Panc1 (cell line): ENCODE results near the gene HAL. TPM values are rescaled to one million over a fixed set of nuclear protein-coding genes. Genes with fewer than 3 reads are reported as not detected.
A peak's percentile ranks its signal among the peaks of the same experiment; 100 is the strongest.

Source experiments
- ATAC-seq: fragments of 200-7000 bp; cut with Tn5 transposase; 2 replicates; pipeline ENCODE4 v1.9.1; 2020; ENCODE audit warnings: mild to moderate bottlenecking, moderate library complexity
- BruUV-seq: library from RNA; stranded (reverse); fragments of 400-500 nt; replicated peaks from 2 replicates; lab custom pipeline; 2021; lab: Mats Ljungman, UMichigan
- CTCF ChIA-PET: fragments of 300-600 bp; sonication (Branson Sonifier 250); formaldehyde crosslinking; loops from one replicate; lab custom pipeline; 2022; ENCODE audit warnings: antibody characterized with exemption; lab: Charles Lee
- POLR2A ChIA-PET: fragments of 300-600 bp; sonication (Branson Sonifier 250); formaldehyde crosslinking; loops from one replicate; lab custom pipeline; 2022; ENCODE audit warnings: antibody characterized with exemption; lab: Charles Lee
- DNase-seq: peaks from one replicate; pipeline ENCODE4 v3.0.0-alpha.2; 2010; ENCODE audit warnings: low read depth, low spot score
- H3K27ac ChIP-seq: 2 replicates; pipeline ENCODE4 v1.5.1; 2011; ENCODE audit warnings: mild to moderate bottlenecking, low read length, inconsistent platforms
- H3K27me3 ChIP-seq: fragments of 200-500 bp; sonication (Bioruptor generic); 2 replicates; pipeline ENCODE4 v1.6.0; 2014; ENCODE audit warnings: low read length, inconsistent platforms; ENCODE audit not compliant: control insufficient read depth, insufficient read depth
- H3K36me3 ChIP-seq: fragments of 200-500 bp; sonication (Bioruptor generic); 2 replicates; pipeline ENCODE4 v1.5.1; 2014; ENCODE audit warnings: inconsistent platforms, mild to moderate bottlenecking, low read length, moderate library complexity; ENCODE audit not compliant: control insufficient read depth, insufficient read depth
- H3K4me1 ChIP-seq: 2 replicates; pipeline ENCODE4 v1.5.1; 2011; ENCODE audit warnings: inconsistent platforms, mild to moderate bottlenecking, low read length, moderate library complexity; ENCODE audit not compliant: control insufficient read depth, insufficient read depth
- H3K4me3 ChIP-seq, 2 experiments: 2 replicates each; pipeline ENCODE4 v1.5.1; 2011 to 2012; ENCODE audit warnings: low read depth in 2 of 2, low read length in 2 of 2, mild to moderate bottlenecking in 2 of 2, inconsistent platforms in 1 of 2, moderate library complexity in 1 of 2
- H3K9me3 ChIP-seq: fragments of 200-500 bp; sonication (Bioruptor generic); 2 replicates; pipeline ENCODE4 v1.5.1; 2014; ENCODE audit warnings: low read depth, mild to moderate bottlenecking, inconsistent platforms, low read length, moderate library complexity; ENCODE audit not compliant: control insufficient read depth, insufficient read depth
- CTCF ChIP-seq: fragments of 450-650 bp; IDR thresholded peaks from 2 replicates; pipeline ENCODE4 v1.5.1; 2017; ENCODE audit warnings: mild to moderate bottlenecking
- POLR2AphosphoS5 ChIP-seq: IDR thresholded peaks from 2 replicates; pipeline ENCODE4 v1.6.1; 2012; ENCODE audit warnings: mild to moderate bottlenecking, low read depth, low read length, moderate library complexity
- SIN3A ChIP-seq: IDR thresholded peaks from 2 replicates; pipeline ENCODE4 v1.6.1; 2012; ENCODE audit warnings: low read depth, mild to moderate bottlenecking, low read length, moderate library complexity, borderline replicate concordance; ENCODE audit not compliant: insufficient read depth
- TCF7L2 ChIP-seq: IDR thresholded peaks from 2 replicates; pipeline ENCODE4 v1.6.1; 2011; ENCODE audit warnings: mild to moderate bottlenecking, low read depth, low read length, inconsistent platforms
- in situ Hi-C: cut with HindIII; loops from 2 replicates; pipeline ENCODE4 v1.10.0; 2016; ENCODE audit warnings: low sequenced_read_pairs, low pct_unique_long_range_greater_than_20kb
- intact Hi-C: fragments of 100-400 bp; cut with micrococcal nuclease; formaldehyde crosslinking; loops from one replicate; pipeline ENCODE4 v1.10.0; 2022; ENCODE audit not compliant: unreplicated experiment
- total RNA-seq: library from RNA; stranded (reverse); gene quantifications from one replicate; pipeline ENCODE4 v1.2.1, GENCODE V29; 2021; ENCODE audit not compliant: unreplicated experiment
- TF ChIP-seq, protein P1 (sequence below), 2 experiments: IDR thresholded peaks; 2 replicates each; pipeline ENCODE4 v1.6.1; 2011 to 2012; ENCODE audit warnings: low read depth in 2 of 2, control low read depth in 1 of 2, low read length in 1 of 2, mild to moderate bottlenecking in 1 of 2, moderate library complexity in 1 of 2; ENCODE audit not compliant: insufficient read depth in 1 of 2

HAL gene
- total RNA-seq, 1 experiment from 2014 or later: 0.08 TPM

DNA sequence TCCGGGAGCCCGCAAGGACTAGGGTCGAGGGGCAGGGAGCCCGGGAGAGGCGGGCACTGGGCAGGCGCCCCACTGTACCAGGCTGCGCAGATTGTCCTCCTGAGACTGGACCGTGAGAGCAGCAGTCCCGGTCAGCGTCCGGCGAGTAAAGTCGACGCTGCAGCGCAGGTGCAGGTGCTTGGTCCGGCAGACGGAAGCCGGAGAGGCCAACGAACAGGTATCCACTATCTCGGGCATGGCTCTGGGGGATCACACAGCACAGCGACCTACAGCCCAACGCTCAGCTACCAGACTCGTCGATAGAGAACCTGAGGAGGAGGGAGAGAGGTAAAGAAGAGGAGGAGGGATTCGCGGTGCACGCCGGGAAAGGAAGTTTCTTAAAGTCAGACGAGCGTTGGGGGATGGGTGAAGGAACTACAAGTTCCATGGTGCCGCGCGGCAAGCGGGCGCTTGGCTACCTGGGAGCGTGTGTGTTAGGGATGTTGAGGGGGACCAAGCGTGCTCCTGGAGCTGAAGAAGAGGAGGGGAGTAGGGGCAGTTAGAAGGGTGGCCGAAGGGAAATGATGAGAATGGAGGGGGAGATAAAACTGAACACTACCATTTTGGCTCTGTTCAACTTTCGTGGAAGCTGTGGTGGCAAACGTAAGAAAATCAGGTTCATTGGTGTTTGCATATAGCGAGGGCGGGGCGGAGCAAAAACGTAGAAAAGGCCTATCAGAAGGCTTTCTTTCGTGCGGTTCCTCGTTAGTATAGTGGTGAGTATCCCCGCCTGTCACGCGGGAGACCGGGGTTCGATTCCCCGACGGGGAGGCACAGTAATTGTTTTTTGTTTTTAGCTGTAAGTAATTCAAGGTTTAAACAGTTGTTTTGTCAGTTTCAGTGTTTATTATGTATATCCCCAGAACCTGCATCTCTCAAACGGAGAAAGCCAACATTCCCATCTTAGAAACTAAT, 39.4 kb upstream of the HAL start, which contains the start of gene LTA4H:
LTA4H (minus strand) TSS at position 305 of the 954 bp plus-strand sequence; CDS start at position 237, 68 bp downstream.
- H3K4me3 ChIP-seq: peak within 1 kb of the TSS; percentile 72 to 91
- H3K27ac ChIP-seq: peak within 1 kb of the TSS; percentile 84
- H3K4me1 ChIP-seq: peaks cover 10% of the 10 kb centered on the region; the same call in 1 of the 2 replicates
- in situ Hi-C loops: no loop called here
- H3K36me3 ChIP-seq: no peaks in the 10 kb centered on the region
- POLR2A ChIA-PET: interaction anchor here (0.6 kb wide), 1 partner anchor 444 kb away, joined by 3 read pairs; no protein-coding TSS in a partner anchor
- CTCF ChIA-PET: interaction anchor here (0.6 kb wide), 2 partner anchors 178 to 475 kb away, joined by 3 read pairs; no protein-coding TSS in a partner anchor
- DNase-seq (peak; percentile 97), ATAC-seq (peak; percentile 97)
- no peaks in the 10 kb centered on the region for H3K27me3 ChIP-seq
- TF ChIP-seq SIN3A (no peak), CTCF (no peak), POLR2AphosphoS5 (peak; percentile 80)
- no TSS peak for BruUV-seq
- no peaks in the 10 kb centered on the region for H3K9me3 ChIP-seq
- intact Hi-C loops: no loop called here

DNA sequence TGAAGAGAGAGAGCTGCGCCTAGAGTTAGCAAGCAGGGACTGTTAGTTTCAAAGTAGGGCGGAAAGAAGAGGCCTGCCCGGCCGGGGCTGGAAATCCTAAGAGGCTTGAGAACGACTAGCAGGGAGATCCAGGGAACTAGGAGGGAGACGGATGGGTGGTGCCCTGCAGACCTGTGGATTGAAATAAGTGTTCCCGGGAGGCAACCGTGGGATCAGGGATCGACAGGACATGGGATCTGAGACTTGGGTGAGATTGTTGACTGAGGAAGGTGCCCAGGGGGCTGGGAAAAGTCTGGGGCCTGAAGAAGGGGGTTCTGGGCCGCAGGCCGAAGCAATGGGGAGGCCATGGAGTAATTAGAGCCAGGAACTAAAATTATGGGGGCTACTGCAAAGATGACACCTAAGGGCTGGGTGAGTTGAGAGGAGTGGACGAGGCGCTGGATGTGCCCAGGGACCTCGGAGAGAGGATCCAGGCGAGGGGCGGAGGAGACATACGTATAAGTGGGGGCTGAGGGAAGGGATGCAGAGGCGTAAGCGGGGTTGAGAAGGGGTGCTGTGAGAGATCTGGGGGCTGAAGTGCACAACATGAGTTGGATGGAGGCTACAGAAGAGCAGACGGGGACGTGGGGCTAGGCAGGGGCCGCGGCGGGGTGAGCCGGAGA, 38.6 kb upstream of the HAL start:
- Histone ChIP-seq H3K27ac (peak overlapping the region; percentile 84), H3K4me1 (peaks cover 10% of the 10 kb centered on the region; the same call in 1 of the 2 replicates), H3K4me3 (peak overlapping the region; percentile 72 to 91), H3K9me3 (no peaks in the 10 kb centered on the region), H3K36me3 (no peaks in the 10 kb centered on the region), H3K27me3 (no peaks in the 10 kb centered on the region)
- CTCF ChIA-PET: no interaction called here
- in situ Hi-C loops (no loop called here), intact Hi-C loops (no loop called here)
- TF ChIP-seq SIN3A (no peak), POLR2AphosphoS5 (no peak), TCF7L2 (no peak), CTCF (no peak)
- TF ChIP-seq, protein P1, sequence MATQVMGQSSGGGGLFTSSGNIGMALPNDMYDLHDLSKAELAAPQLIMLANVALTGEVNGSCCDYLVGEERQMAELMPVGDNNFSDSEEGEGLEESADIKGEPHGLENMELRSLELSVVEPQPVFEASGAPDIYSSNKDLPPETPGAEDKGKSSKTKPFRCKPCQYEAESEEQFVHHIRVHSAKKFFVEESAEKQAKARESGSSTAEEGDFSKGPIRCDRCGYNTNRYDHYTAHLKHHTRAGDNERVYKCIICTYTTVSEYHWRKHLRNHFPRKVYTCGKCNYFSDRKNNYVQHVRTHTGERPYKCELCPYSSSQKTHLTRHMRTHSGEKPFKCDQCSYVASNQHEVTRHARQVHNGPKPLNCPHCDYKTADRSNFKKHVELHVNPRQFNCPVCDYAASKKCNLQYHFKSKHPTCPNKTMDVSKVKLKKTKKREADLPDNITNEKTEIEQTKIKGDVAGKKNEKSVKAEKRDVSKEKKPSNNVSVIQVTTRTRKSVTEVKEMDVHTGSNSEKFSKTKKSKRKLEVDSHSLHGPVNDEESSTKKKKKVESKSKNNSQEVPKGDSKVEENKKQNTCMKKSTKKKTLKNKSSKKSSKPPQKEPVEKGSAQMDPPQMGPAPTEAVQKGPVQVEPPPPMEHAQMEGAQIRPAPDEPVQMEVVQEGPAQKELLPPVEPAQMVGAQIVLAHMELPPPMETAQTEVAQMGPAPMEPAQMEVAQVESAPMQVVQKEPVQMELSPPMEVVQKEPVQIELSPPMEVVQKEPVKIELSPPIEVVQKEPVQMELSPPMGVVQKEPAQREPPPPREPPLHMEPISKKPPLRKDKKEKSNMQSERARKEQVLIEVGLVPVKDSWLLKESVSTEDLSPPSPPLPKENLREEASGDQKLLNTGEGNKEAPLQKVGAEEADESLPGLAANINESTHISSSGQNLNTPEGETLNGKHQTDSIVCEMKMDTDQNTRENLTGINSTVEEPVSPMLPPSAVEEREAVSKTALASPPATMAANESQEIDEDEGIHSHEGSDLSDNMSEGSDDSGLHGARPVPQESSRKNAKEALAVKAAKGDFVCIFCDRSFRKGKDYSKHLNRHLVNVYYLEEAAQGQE (IDR thresholded peaks at IDR 0.05; ENCODE audit: insufficient read depth in 1 of 2, low read depth in 2 of 2, low read length in 1 of 2): no peak
- ATAC-seq (peak; percentile 63), DNase-seq (no peak)
- BruUV-seq: no TSS peak
- POLR2A ChIA-PET: interaction anchor here (0.6 kb wide), 1 partner anchor 443 kb away, joined by 3 read pairs; no protein-coding TSS in a partner anchor
